ENCODE results near the gene KAT8. TPM values are rescaled to one million over a fixed set of nuclear protein-coding genes. Genes with fewer than 3 reads are reported as not detected.

Gene KAT8
- total RNA-seq, 2 donors from 2014 or later = 51.0 to 55.8 TPM

DNA sequence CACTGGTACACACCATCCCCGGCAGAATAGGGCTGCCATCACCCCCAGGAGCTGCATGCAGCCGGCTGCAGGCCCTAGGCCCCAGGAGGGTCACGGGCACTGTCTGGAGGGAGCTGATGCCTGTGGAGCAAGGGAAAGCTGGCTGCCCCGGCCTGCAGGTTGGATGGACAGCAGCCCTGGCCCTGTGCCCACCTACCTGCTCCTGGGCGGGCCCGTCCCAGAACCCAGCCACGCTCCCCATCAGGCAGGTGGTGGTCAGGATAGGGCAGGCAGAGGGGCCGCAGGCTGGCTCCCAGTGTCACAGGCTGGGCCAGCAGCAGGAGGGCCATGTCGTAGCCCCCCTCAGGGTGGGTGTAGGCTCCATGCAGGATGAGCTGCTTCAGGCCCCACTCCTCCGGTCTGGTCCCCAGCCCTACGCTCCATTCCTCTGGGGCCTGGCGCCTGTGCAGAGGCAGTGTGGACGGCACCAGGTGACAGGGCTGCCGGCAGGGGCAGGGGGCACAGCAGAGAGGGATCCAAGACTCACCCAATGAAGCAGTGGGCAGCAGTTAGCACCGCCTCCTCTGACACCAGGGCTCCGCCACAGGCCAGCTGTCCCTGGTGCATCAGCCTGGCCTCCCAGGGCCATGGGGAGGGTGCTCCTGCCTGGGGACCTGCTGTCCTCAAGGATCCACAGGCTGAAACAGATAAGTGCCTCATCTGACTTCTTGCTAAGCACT lies 32.7 kb upstream of the KAT8 start:
- Histone ChIP-seq H3K27me3 (ENCODE audit: control insufficient read depth, insufficient read depth, low read length, poor library complexity, severe bottlenecking) (no peaks in the 10 kb centered on the region), H3K9me3 (ENCODE audit: control insufficient read depth, low read length) (no peaks in the 10 kb centered on the region), H3K4me3 (ENCODE audit: low read length) (no peak overlapping the region), H3K9ac (ENCODE audit: extremely low read depth, low read length, poor library complexity, severe bottlenecking) (no peak overlapping the region), H3K4me1 (ENCODE audit: control insufficient read depth, insufficient read depth, low read length) (no peaks in the 10 kb centered on the region), H3K36me3 (ENCODE audit: control insufficient read depth, insufficient read depth, low read length) (peaks cover 12% of the 10 kb centered on the region), H3K27ac (ENCODE audit: low read depth, low read length) (no peak overlapping the region)
- Mint-ChIP-seq H3K4me1 (no peaks in the 10 kb centered on the region), H3K9me3 (no peaks in the 10 kb centered on the region), H3K4me3 (no peak overlapping the region), H3K27me3 (ENCODE audit: insufficient read depth) (no peaks in the 10 kb centered on the region), H3K27ac (no peak overlapping the region), H3K36me3 (ENCODE audit: low read depth) (peaks cover 19% of the 10 kb centered on the region)
- TF ChIP-seq, protein P1, sequence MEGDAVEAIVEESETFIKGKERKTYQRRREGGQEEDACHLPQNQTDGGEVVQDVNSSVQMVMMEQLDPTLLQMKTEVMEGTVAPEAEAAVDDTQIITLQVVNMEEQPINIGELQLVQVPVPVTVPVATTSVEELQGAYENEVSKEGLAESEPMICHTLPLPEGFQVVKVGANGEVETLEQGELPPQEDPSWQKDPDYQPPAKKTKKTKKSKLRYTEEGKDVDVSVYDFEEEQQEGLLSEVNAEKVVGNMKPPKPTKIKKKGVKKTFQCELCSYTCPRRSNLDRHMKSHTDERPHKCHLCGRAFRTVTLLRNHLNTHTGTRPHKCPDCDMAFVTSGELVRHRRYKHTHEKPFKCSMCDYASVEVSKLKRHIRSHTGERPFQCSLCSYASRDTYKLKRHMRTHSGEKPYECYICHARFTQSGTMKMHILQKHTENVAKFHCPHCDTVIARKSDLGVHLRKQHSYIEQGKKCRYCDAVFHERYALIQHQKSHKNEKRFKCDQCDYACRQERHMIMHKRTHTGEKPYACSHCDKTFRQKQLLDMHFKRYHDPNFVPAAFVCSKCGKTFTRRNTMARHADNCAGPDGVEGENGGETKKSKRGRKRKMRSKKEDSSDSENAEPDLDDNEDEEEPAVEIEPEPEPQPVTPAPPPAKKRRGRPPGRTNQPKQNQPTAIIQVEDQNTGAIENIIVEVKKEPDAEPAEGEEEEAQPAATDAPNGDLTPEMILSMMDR (conservative IDR thresholded peaks at IDR 0.05) = no peak
- no peak for DNase-seq
- WGBS, 2 experiments (ENCODE audit: insufficient coverage in 1 of 2, insufficient read length in 1 of 2) = 91 to 95% methylated on average over 10 to 16 of the region's 16 CpGs

DNA sequence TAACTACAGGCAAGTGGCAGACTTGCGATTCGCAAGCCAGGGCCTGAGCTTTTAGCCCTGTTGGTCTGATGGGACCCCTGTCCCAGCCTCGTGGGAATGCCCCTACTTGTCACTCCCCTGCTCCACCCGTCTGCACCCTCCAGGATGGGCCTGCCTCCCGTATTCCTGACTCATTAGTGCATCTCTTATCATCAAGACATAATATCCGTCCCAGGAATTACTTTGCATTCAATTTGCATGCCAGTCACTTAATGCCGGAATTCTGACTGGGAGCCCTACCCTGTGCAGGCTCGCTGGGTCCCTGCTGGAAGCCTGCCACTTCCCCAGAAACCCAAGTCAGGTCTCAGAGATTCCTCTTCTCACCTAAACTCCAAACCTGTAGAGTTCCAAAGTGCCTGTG lies 32.1 kb upstream of the KAT8 start:
- TF ChIP-seq, protein P1 (conservative IDR thresholded peaks at IDR 0.05) = no peak
- Histone ChIP-seq H3K4me3 (ENCODE audit: low read length) (no peak overlapping the region), H3K9me3 (ENCODE audit: control insufficient read depth, low read length) (no peaks in the 10 kb centered on the region), H3K27ac (ENCODE audit: low read depth, low read length) (no peak overlapping the region), H3K27me3 (ENCODE audit: control insufficient read depth, insufficient read depth, low read length, poor library complexity, severe bottlenecking) (no peaks in the 10 kb centered on the region), H3K4me1 (ENCODE audit: control insufficient read depth, insufficient read depth, low read length) (no peaks in the 10 kb centered on the region), H3K9ac (ENCODE audit: extremely low read depth, low read length, poor library complexity, severe bottlenecking) (no peak overlapping the region), H3K36me3 (ENCODE audit: control insufficient read depth, insufficient read depth, low read length) (peaks cover 18% of the 10 kb centered on the region)
- Mint-ChIP-seq H3K36me3 (ENCODE audit: low read depth) (peaks cover 19% of the 10 kb centered on the region), H3K4me1 (no peaks in the 10 kb centered on the region), H3K9me3 (no peaks in the 10 kb centered on the region), H3K4me3 (no peak overlapping the region), H3K27me3 (ENCODE audit: insufficient read depth) (no peaks in the 10 kb centered on the region), H3K27ac (no peak overlapping the region)
- no peak for DNase-seq
- WGBS, 2 experiments (ENCODE audit: insufficient coverage in 1 of 2, insufficient read length in 1 of 2) = 92 to 94% methylated on average over 8 of the region's 8 CpGs

DNA sequence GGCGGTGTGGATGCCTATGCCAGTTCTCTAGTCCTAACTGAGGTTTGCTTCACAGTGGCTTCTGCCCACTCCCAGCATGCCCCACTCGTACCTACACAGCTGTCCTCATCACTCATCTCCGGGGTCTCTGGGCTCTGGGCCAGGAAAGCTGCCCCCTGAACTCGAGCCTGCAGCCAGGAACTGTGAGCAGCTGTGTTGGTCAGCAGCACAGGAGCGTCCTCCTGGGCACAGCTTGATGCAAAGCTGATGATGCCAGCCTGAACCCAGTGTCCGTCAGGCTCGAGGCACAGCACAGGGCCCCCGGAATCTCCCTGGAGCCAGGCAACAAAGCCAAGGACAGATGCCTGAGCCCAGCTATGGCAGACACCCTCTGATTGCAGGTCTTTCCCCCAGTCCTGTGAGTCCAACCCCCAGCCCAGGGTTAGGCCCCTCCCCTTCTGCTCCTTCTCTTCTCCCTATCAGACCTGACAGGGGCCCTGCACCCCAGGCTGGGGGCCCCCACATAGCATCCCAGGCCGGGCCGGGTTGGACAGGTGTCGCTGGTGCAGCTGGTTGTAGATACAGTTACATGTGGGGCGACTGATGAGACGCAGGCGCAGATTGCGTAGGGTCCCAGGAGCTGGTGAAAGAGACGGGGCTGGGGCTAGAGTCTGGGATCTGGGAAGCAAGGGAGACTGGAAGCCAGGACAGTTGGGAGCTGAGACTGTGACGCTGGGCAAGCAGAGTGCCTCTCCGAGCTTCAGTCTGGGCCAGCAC lies 31.4 kb upstream of the KAT8 start:
- H3K9me3 Mint-ChIP-seq = no peaks in the 10 kb centered on the region
- H3K27me3 Mint-ChIP-seq (ENCODE audit: insufficient read depth) = no peaks in the 10 kb centered on the region
- H3K9me3 ChIP-seq (ENCODE audit: control insufficient read depth, low read length) = no peaks in the 10 kb centered on the region
- TF ChIP-seq, protein P1 (conservative IDR thresholded peaks at IDR 0.05) = no peak
- H3K36me3 ChIP-seq (ENCODE audit: control insufficient read depth, insufficient read depth, low read length) = peaks cover 18% of the 10 kb centered on the region
- H3K4me3 ChIP-seq (ENCODE audit: low read length) = no peak overlapping the region
- H3K36me3 Mint-ChIP-seq (ENCODE audit: low read depth) = peaks cover 19% of the 10 kb centered on the region
- no peak overlapping the region for H3K4me3 Mint-ChIP-seq
- H3K27ac ChIP-seq (ENCODE audit: low read depth, low read length) = no peak overlapping the region
- 89 to 94% methylated on average over 9 to 18 of the region's 18 CpGs for WGBS, 2 experiments (ENCODE audit: insufficient coverage in 1 of 2, insufficient read length in 1 of 2)
- H3K4me1 ChIP-seq (ENCODE audit: control insufficient read depth, insufficient read depth, low read length) = no peaks in the 10 kb centered on the region
- no peak overlapping the region for H3K9ac ChIP-seq (ENCODE audit: extremely low read depth, low read length, poor library complexity, severe bottlenecking)
- peak overlapping the region; percentile 60 for H3K27ac Mint-ChIP-seq
- H3K27me3 ChIP-seq (ENCODE audit: control insufficient read depth, insufficient read depth, low read length, poor library complexity, severe bottlenecking) = no peaks in the 10 kb centered on the region
- no peak for DNase-seq
- no peaks in the 10 kb centered on the region for H3K4me1 Mint-ChIP-seq

Measured in endodermal cell (in vitro differentiated cells).